Spleen (tissue), 7 donors: ENCODE data around the gene MSX2.

ENCODE experiments used
- POLR2A ChIP-seq, 3 donors: fragments of 450-650 bp; IDR thresholded peaks; one replicate each; pipeline ENCODE4 v1.5.1; 2017; ENCODE audit warnings: antibody characterized with exemption in 3 of 3, mild to moderate bottlenecking in 1 of 3
- TF ChIP-seq, protein P1 (sequence below), 11 experiments: fragments of 200-600 bp in 7 of 11; fragments of 450-650 bp in 4 of 11; sonication (generic) in 4 of 11; IDR thresholded peaks in 8 of 11; conservative IDR thresholded peaks in 3 of 11; 1 replicate in 7 of 11; 2 replicates in 4 of 11; pipeline versions ENCODE4 v1.4.0 to v1.8.0; 2016 to 2021; ENCODE audit warnings: antibody characterized with exemption in 11 of 11, inconsistent platforms in 4 of 11, mild to moderate bottlenecking in 1 of 11
- donor health status: DM: no; HTN: no; CAD: no; lungs with moderate emphysema.
- donor health status: DM: no; HTN: no; CAD: no.
- donor health status: DM: no; HTN: no; CAD: no.

DNA sequence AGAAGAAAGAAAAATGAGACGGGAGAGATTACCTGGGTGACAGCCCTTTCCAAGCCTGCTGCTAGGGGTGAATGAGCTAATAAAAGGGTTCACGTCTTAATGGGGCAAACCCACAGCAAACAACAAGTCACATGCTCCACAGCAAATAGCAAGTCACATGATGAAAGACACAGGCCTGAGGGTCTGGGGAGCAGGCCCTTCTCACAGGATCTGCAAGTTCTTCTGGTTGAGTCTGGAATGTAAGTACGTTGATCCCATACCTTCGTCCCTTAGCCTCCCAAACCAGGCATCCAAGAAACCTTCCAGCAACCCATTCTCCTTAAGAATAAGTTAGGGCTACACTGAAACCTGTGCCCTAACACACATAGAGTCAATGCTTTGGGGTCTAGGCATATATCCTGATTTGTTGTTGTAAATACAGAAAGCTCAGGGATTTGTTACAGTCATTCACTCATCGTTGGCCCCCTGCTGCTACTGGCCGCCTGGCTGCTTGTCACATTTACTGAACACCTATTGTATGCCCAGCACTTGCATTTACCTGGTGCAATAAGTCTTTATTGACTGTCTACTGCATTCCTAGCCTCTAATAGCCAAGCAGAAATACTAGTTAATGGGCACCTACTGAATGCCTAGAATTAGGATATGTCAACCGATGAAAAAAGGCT is 43.3 kb upstream of the MSX2 start:
- TF ChIP-seq, protein P1, sequence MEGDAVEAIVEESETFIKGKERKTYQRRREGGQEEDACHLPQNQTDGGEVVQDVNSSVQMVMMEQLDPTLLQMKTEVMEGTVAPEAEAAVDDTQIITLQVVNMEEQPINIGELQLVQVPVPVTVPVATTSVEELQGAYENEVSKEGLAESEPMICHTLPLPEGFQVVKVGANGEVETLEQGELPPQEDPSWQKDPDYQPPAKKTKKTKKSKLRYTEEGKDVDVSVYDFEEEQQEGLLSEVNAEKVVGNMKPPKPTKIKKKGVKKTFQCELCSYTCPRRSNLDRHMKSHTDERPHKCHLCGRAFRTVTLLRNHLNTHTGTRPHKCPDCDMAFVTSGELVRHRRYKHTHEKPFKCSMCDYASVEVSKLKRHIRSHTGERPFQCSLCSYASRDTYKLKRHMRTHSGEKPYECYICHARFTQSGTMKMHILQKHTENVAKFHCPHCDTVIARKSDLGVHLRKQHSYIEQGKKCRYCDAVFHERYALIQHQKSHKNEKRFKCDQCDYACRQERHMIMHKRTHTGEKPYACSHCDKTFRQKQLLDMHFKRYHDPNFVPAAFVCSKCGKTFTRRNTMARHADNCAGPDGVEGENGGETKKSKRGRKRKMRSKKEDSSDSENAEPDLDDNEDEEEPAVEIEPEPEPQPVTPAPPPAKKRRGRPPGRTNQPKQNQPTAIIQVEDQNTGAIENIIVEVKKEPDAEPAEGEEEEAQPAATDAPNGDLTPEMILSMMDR (IDR thresholded peaks at IDR 0.05 in 8 of 11, conservative IDR thresholded peaks at IDR 0.05 in 3 of 11) = no peak
- TF ChIP-seq POLR2A (IDR thresholded peaks at IDR 0.05) = no peak
